NCI-H187 treated with DMSO at 0.1 percent for 48 hours (cell line): ENCODE results near the gene NACA2.
"Not testable (repeated sequence)": the region's sequence is repeated elsewhere in the genome, so short reads cannot be mapped to it uniquely, and the experiment has no call there.

ENCODE experiments used
- DNase-seq: peaks from one replicate; lab custom pipeline; 2025; lab: John Stamatoyannopoulos, UW

Gene NACA2

GRCh38 chr17:61575983-61576382 is 15.0 kb downstream of the NACA2 start:
- no peak for DNase-seq

DNA sequence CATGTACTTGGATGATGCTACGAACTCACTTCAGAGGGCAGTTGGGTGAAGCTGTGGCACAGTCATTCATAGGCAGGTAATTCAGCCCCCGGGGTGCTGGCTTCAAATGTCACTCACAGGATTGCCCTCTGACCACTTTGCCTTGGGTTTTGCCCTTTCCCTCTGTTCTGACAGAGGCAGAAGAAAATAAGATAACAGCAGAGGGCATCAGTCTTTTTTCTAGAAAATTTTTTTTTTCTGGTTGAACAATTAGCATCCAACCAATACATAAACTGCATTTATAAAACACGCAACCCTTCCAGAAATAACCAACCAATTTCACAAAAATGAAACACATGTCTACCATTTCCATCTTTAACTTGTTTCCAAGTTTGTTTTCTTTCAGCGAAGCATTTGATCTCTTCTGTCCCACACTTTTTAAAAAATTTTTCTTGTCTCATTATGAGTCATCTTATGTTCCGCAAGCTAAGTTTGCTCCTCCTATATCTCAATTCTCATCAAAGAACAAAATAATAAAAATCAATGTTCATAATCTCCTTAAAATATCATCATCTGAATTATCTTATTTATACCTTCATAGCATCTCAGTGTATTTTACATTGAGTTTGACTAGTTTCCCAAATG is 15.6 kb downstream of the NACA2 start:
- DNase-seq = no peak

DNA sequence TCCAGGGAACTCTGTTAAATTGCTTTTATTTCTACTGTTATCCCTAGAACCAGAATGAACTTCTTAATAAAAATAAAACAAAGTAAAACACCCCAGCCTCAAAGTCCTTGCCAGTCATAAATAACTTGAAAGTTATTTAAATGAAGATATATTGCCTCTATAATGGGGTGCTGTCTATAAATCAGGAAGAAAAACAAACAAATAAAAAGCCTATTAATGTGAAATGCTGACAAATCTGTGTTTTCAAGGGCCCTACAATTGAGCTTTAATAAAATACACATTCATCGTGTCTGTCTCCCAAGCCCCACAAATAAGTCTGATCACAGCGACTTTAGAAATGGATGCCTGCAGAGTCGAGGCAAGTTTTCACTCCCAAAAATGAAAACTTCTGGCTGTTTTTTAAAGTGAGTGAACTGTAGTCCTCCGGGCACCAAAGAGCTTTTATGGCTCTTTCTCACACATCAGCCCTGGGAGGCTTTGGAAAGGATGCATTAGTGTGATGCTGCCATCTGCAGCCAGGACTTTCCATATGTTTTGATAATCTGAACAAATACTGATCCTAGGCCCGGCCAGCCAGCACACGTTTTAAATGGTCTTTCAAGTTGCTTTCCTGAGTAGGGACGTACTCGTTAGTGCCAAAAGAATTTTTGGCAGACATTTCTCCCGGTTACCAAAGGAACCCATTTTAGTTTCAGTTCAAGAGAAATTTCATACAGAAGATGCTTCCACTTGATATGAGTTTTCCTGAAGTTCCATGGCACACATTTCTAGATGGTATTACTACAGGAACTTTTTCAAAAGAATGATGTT is 16.3 kb downstream of the NACA2 start:
- DNase-seq = no peak

- not testable (repeated sequence) for DNase-seq
Observed at GRCh38 chr17:61572547-61572946, 18.5 kb downstream of the NACA2 start.

GRCh38 chr17:61571624-61572023 is 19.4 kb downstream of the NACA2 start:
- DNase-seq = no peak

GRCh38 chr17:61570118-61570517 is 20.9 kb downstream of the NACA2 start:
- DNase-seq = no peak

DNA sequence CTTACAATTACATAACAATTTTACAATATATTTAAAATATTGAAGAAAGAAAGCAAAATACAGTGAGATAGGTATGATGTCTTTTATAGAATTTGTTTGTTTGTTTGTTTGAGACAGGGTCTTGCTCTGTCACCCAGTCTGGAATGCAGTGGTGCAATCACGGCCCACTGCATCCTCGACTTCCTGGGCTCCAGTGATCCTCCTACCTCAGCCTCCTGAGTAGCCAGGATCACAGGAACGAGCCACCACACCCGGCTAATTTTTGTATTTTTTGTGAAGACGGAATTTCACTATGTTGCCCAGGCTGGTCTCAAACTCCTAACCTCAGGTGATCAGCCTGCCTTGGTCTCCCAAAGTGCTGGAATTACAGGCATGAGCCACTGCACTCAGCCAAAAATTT is 21.5 kb downstream of the NACA2 start:
- DNase-seq = not testable (repeated sequence)

DNA sequence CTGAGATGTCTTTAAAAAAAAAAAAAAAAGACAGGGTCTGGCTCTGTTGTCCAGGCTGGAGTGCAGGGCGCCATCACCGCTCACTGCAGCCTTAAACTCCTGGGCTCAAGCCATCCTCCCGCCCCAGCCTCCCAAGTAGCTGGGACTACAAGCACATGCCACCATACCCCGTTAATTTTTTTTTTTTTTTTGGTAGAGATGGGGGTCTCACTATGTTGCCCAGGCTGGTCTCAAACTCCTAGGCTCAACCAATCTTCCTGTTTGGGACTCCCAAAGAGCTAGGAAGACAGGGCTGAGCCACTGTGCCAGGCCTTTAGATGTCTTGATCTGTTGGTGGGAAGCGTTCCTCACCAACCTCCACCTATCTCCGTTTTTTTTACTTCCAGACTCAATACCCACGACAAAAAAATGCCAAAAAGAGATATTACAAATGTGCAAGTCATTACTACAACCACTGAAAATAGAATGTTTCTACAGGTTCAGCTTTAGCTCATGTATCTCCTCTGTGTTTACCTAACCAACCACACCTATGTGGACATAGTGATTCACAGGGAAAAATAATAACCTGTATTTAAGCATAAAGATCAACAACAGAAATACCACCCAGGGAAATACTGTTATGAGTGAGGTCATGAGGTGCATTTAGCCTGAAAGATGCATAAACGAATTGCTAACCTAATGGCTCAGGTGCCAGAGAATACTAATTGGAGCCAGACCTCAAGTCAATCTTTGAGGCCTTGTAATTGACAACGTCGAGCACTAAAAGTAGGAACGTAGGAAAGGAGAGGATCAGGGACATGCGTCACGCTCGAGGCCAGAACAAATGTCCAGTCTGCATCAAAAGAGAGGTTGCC is 22.6 kb downstream of the NACA2 start:
- no peak for DNase-seq

DNA sequence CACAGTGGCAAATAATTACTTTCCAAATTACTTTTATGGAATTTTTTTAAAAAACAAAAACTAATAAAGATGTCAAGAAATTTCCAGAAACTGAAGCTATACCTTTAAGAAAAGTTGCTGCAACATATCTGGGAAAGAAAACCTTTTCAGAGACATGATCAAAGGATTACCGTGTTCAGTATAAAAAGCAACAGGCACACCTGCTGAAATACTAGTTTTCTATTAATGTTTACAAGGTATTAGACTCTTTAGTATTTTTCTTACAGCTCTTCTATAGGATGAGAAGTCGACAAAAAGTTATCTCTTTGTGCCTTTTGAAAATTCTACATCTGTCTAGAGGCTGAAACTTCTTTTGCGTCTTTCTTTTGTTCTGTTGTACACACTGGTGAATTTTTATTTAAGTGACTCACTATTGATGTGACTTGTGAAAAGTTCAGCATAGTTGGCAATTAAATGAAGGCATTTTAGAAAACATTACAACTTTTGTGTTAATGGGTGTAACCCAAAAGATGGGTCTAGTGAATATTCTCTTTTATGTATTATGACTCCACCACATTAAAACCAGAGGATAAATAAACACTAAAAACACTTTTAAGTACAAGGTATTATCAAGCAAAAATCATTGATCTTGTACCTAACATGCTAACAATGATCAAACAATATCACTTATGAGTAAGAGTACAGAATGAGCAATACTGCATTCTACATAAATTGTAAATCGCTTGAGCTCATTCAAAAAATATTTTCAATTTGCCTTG is 23.8 kb downstream of the NACA2 start:
- no peak for DNase-seq

DNA sequence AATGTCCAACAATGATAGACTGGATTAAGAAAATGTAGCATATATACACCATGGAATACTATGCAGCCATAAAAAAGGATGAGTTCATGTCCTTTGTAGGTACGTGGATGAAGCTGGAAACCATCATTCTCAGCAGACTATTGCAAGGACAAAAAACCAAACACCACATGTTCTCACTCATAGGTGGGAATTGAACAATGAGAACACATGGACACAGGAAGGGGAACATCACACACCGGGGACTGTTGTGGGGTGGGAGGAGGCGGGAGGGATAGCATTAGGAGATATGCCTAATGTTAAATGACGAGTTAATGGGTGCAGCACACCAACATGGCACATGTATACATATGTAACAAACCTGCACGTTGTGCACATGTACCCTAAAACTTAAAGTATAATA is 24.6 kb downstream of the NACA2 start:
- not testable (repeated sequence) for DNase-seq

GRCh38 chr17:61565850-61566249 is 25.2 kb downstream of the NACA2 start:
- DNase-seq = not testable (repeated sequence)

DNA sequence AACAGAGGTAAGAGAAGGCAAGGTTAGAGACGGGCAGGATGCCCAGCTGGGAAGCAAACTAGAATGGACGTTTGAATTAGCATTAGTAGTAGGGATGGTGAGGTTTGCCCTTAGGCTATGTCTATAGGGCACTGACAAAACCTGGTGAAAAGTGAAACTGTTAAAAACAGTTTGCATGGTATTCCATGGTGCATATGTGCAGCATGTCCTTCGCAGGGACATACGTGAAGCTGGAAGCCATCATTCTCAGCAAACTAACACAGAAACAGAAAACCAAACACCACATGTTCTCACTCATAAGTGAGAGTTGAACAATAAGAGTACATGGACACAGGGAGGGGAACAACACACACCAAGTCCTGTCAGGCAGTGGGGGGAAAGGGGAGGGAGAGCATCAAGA is 25.8 kb downstream of the NACA2 start:
- no peak for DNase-seq

GRCh38 chr17:61562287-61562686 is 28.7 kb downstream of the NACA2 start:
- DNase-seq = no peak

DNA sequence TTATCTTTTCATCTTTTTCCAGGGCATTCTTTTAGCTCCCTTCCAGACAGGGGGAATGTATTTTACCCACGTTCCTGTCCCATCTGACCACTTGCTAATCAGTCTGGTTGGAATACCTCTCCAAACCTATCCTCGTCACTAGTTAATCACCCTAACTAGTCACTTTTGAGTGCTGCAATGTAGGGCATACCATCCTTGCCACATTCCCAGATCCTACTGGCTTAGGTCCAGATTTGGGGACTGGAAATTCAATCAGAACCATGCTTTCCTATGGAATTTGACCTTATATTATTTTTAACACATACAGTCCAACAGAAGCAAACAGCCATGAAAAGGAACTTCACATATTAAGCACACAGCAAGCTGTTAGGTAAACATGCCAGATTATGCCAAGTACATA is 29.7 kb downstream of the NACA2 start:
- DNase-seq = no peak

DNA sequence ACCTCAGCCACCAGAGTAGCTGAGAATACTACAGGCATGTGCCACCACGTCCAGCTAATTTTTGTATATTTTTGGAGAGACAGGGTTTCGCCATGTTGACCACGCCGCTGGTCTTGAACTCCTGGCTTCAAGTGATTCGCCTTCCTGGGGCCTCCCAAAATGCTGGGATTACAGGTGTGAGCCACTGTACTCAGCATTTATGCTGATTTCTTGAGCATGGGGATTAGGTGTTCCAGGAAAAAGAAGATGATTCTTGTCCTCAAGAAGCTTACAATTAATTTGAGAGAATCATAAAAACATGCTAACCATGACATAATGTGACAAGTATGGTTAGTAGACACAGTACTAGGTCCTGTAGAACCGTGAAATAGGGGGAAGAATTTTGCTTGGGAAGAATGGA is 30.9 kb downstream of the NACA2 start:
- no peak for DNase-seq

GRCh38 chr17:61556224-61557188 is 34.5 kb downstream of the NACA2 start:
- no peak for DNase-seq

DNA sequence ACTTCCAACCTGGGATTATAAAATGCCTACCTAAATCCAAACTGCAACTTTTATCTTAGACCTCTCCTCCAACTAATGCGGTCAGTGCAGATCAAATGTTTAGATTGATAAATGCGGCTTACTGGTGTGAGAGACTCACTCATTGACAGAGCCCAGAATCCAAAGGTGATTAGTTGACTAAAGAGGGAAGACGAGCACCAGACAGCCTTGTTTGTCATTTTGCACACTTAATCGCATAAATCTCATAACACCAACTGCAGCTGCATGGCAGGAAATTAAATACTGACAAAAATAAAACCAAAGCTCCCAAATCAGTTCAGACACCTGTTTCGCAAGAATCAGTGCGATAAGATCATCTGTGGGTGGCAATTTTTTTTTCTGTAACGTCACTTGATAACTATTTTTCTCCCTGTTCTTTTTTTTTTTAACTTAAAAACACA is 35.9 kb downstream of the NACA2 start:
- DNase-seq = no peak

DNA sequence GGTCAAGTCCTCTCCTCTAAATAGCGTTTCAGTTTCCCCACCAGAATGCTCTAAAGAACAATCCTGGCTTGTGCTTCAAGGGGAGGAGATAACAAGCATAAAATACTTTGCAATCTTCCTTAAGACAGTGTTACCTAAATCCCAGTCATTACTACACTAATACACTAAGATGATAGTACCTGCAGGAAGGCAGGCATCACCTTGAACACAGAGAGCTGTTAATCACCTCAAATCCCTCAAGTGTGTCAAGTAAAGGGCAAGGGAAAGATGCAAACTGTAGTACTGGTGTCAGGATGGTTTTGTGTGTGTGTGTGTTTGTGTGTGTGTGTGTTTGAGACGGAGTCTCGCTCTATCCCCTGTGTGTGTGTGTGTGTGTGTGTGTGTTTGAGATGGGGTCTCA is 36.8 kb downstream of the NACA2 start:
- no peak for DNase-seq

DNA sequence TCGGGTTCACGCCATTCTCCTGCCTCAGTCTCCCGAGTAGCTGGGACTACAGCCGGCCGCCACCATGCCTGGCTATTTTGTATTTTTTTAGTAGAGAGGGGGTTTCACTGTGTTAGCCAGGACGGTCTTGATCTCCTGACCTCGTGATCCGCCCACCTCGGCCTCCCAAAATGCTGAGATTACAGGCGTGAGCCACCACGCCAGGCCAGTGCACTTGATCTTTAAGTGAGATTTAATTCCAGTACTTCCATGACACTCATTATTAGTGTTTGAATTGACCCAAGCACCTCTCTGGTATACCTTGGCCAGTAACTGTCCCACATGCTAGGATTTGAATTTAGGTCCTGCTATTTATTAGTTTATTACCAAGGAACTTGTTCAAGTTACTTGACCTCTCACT is 38.5 kb downstream of the NACA2 start:
- DNase-seq = not testable (repeated sequence)

DNA sequence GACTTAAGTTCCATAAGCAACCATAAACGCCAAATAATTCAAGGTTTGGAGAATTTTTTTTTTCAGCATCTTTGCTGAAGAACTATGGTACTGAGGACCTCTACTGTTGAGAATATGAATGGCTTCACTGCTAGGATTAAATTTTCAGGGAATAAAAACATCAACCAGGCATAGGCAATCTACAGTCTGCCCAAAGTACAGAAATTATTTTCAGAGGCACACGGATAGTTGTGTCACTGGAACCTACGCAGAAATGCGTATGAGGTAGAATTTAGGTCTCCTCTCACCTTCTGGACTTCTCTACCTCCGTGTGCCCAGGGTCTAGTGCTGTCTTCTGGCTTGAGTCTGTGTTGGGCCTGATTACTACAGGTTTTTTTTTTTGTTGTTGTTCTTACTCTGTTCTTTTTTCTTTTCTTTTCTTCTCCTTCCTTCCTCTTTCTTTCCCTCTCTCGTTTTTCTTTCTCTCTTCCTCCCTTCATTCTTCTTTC is 39.7 kb downstream of the NACA2 start:
- no peak for DNase-seq

DNA sequence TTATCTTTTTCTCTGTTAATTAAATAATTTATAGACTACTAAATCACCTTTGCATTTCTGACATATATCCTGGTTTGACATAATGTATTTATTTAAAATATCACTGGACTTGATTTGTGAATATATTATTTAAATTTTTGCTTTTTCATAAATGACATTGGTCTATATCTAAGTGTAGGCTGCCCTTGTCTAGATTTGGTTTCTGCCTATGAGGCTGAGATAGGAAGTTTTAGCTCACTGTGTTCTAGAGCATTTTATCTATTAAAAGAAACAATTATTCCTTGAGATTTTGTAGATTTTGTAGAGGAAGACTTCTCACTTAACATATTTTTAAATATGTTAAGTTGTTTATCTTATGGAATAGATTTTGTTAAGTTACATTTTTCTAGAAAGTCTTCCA is 43.9 kb downstream of the NACA2 start:
- no peak for DNase-seq
